ENCODE data around the gene ICAM5.
A peak's percentile ranks its signal among the peaks of the same experiment; 100 is the strongest.

ICAM5 gene

DNA sequence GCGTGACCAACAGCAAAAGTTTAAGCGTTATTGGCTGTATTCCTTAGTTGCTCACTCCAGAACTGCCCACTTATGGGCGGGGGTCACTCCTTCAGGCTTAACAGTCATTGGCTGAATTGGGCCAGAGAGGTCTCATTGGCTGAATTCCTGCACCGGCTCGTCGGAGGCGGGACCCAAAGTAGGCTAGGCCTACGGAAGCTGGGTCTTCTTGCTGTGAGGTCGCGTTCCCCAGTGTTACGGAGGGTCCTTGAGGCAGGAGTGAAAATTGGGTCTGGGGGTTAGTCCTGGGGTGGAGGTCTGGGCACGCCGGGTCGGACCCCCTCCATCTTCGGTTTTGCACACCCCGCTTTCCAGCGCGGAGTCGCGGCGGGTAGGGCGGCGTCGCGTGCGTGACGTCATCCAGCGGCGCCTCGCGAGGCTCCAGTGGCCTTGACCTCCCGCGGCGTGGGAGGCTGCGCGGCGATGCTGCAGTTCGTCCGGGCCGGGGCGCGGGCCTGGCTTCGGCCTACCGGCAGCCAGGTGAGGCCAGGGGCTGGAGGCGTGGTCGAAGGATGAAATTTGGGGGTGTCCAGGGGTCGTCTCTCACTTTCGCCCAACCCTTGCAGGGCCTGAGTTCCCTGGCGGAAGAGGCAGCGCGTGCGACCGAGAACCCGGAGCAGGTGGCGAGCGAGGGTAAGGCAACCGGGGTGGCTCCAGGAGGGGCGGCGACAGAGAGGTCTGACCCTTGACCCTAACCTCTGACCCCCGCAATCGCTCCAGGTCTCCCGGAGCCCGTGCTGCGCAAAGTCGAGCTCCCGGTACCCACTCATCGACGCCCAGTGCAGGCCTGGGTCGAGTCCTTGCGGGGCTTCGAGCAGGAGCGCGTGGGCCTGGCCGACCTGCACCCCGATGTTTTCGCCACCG lies 37.7 kb upstream of the ICAM5 start, which contains the start of gene MRPL4:
Gene MRPL4 (plus strand): TSS at position 423 of the 903 bp plus-strand sequence. CDS start 40 bp downstream, at position 463.
- H3K4me3 ChIP-seq (ENCODE audit: low read depth in 1 of 2, low read length in 1 of 2) = peak within 1 kb of the TSS; percentile 94 to 97
- no peaks in the 10 kb centered on the region for H3K27me3 ChIP-seq
- H3K9me3 ChIP-seq = no peaks in the 10 kb centered on the region
- TF ChIP-seq, protein P1, sequence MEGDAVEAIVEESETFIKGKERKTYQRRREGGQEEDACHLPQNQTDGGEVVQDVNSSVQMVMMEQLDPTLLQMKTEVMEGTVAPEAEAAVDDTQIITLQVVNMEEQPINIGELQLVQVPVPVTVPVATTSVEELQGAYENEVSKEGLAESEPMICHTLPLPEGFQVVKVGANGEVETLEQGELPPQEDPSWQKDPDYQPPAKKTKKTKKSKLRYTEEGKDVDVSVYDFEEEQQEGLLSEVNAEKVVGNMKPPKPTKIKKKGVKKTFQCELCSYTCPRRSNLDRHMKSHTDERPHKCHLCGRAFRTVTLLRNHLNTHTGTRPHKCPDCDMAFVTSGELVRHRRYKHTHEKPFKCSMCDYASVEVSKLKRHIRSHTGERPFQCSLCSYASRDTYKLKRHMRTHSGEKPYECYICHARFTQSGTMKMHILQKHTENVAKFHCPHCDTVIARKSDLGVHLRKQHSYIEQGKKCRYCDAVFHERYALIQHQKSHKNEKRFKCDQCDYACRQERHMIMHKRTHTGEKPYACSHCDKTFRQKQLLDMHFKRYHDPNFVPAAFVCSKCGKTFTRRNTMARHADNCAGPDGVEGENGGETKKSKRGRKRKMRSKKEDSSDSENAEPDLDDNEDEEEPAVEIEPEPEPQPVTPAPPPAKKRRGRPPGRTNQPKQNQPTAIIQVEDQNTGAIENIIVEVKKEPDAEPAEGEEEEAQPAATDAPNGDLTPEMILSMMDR (IDR thresholded peaks at IDR 0.05) = no peak
- H3K36me3 ChIP-seq = peaks cover 10% of the 10 kb centered on the region
- H3K27ac ChIP-seq = peak within 1 kb of the TSS; percentile 76
- peaks cover 10 to 13% of the 10 kb centered on the region in 2 experiments for H3K4me1 ChIP-seq (ENCODE audit: control insufficient read depth in 1 of 2, insufficient read depth in 1 of 2, low read depth in 1 of 2, low read length in 1 of 2)

DNA sequence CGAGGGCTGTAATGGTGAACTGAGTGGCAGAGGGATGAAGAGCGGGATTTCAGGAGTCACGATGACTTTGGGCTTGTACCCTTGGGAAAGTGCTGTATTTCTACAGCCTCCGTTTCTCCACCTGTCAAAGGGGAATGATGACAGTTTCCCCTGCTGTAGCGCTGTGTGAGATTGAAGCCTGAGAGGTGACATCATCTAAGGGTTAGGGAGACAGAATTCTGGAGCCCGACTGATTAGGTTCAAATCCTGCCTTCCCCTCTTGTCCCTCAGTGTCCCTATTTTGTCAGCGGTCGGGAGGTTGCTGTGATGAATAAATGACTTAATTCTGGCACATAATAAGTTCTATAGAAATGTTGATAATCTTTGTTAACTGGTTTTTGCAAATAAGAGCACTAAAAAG lies 37.0 kb upstream of the ICAM5 start:
- TF ChIP-seq, protein P1 (IDR thresholded peaks at IDR 0.05) = no peak
- no peaks in the 10 kb centered on the region for H3K9me3 ChIP-seq
- no peaks in the 10 kb centered on the region for H3K27me3 ChIP-seq
- peaks cover 10 to 13% of the 10 kb centered on the region in 2 experiments for H3K4me1 ChIP-seq (ENCODE audit: control insufficient read depth in 1 of 2, insufficient read depth in 1 of 2, low read depth in 1 of 2, low read length in 1 of 2)
- H3K27ac ChIP-seq = peak overlapping the region; percentile 76
- H3K4me3 ChIP-seq (ENCODE audit: low read depth in 1 of 2, low read length in 1 of 2) = peak overlapping the region; percentile 94 to 97
- peaks cover 10% of the 10 kb centered on the region for H3K36me3 ChIP-seq

DNA sequence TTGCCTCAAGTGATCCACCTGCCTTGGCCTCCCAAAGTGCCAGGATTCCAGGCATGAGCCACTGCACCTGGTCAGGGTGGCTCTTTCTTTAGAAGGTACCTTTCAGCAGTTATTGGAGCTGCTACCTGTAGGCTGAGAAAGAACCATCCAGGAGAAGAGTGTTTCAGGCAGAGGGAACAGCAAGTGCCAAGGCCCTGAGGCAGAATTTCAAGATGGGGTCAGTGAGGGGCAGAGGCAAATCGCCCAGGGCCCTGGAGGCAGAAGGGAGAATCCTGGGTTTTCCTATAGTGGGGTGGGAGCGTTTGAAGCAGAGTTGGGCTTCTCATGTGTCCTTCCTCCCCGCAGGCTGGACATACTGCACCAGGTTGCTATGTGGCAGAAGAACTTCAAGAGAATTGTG lies 35.5 kb upstream of the ICAM5 start:
- H3K27ac ChIP-seq = no peak overlapping the region
- TF ChIP-seq, protein P1 (IDR thresholded peaks at IDR 0.05) = no peak
- peaks cover 10 to 13% of the 10 kb centered on the region in 2 experiments for H3K4me1 ChIP-seq (ENCODE audit: control insufficient read depth in 1 of 2, insufficient read depth in 1 of 2, low read depth in 1 of 2, low read length in 1 of 2)
- peaks cover 10% of the 10 kb centered on the region for H3K36me3 ChIP-seq
- H3K27me3 ChIP-seq = no peaks in the 10 kb centered on the region
- H3K4me3 ChIP-seq (ENCODE audit: low read depth in 1 of 2, low read length in 1 of 2) = no peak overlapping the region
- no peaks in the 10 kb centered on the region for H3K9me3 ChIP-seq

DNA sequence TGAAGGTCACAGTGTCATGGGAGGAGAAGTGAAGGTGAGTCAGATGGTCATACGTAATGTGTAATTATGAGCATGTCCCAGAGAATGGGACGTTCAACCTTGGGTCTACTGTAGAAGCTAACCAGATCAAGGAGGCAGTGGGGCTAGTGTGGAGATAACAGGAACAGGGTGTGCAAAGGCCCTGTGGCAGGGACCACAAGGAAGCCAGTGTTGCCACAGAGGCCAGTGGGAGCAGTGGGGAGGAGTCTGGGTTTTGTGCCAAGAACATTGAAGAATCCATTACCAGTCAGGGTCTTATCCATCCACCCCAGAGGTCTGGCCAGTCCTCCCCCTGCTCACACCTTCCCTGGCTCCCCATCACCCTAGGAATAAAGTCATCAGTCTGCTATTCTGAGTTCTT lies 34.4 kb upstream of the ICAM5 start:
- peaks cover 10% of the 10 kb centered on the region for H3K36me3 ChIP-seq
- TF ChIP-seq, protein P1 (IDR thresholded peaks at IDR 0.05) = no peak
- no peak overlapping the region for H3K4me3 ChIP-seq (ENCODE audit: low read depth in 1 of 2, low read length in 1 of 2)
- H3K27me3 ChIP-seq = no peaks in the 10 kb centered on the region
- H3K9me3 ChIP-seq = no peaks in the 10 kb centered on the region
- no peak overlapping the region for H3K27ac ChIP-seq
- H3K4me1 ChIP-seq (ENCODE audit: control insufficient read depth in 1 of 2, insufficient read depth in 1 of 2, low read depth in 1 of 2, low read length in 1 of 2) = peaks cover 13 to 14% of the 10 kb centered on the region in 2 experiments

DNA sequence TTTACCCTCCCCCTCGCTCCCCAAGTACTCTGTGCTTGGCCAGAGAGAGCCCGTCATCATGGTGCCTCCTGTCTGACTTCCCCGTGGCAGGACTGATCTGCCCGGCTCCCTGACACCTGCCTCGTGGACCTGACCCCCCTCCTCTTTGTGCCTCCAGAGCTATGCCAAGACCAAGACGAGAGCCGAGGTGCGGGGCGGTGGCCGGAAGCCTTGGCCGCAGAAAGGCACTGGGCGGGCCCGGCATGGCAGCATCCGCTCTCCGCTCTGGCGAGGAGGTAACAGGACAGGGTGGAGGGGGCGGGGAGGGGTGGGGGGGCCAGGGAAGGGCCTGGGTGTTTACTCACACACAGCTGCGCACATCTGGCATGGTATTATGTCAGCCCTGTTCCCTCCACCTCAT lies 33.2 kb upstream of the ICAM5 start:
- TF ChIP-seq, protein P1 (IDR thresholded peaks at IDR 0.05) = no peak
- Histone ChIP-seq H3K4me1 (ENCODE audit: control insufficient read depth in 1 of 2, insufficient read depth in 1 of 2, low read depth in 1 of 2, low read length in 1 of 2) (peaks cover 9 to 14% of the 10 kb centered on the region in 2 experiments), H3K36me3 (peaks cover 10% of the 10 kb centered on the region), H3K4me3 (ENCODE audit: low read depth in 1 of 2, low read length in 1 of 2) (no peak overlapping the region), H3K27me3 (no peaks in the 10 kb centered on the region), H3K27ac (no peak overlapping the region), H3K9me3 (no peaks in the 10 kb centered on the region)

Data from neutrophil (primary cell).